Adrenal gland (tissue), 5 donors: ENCODE data around the gene PPP2R2C.

Experiments
- CTCF ChIP-seq, 6 experiments: fragments of 450-650 bp in 4 of 6; fragments of 200-600 bp in 2 of 6; sonication (generic) in 1 of 6; IDR thresholded peaks; 1 replicate in 5 of 6; 2 replicates in 1 of 6; pipeline versions ENCODE4 v1.5.1 to v1.8.0; 2016 to 2021; ENCODE audit warnings: antibody characterized with exemption in 6 of 6, mild to moderate bottlenecking in 2 of 6, moderate library complexity in 1 of 6
- POLR2A ChIP-seq, 2 donors: fragments of 450-650 bp; IDR thresholded peaks; one replicate each; pipeline ENCODE4 v1.6.1; 2017; ENCODE audit warnings: antibody characterized with exemption in 2 of 2, mild to moderate bottlenecking in 2 of 2, moderate library complexity in 1 of 2
- donor health status: DM: no; HTN: no; CAD: no.

- TF ChIP-seq CTCF (IDR thresholded peaks at IDR 0.05) (no peak), POLR2A (IDR thresholded peaks at IDR 0.05) (no peak)
Observed at GRCh38 chr4:6272863-6273660, 199.4 kb downstream of the PPP2R2C start.
